ENCODE measurements around the gene SPATA31D3.
"Not testable (repeated sequence)": the region's sequence is repeated elsewhere in the genome, so short reads cannot be mapped to it uniquely, and the experiment has no call there.

Gene SPATA31D3

DNA sequence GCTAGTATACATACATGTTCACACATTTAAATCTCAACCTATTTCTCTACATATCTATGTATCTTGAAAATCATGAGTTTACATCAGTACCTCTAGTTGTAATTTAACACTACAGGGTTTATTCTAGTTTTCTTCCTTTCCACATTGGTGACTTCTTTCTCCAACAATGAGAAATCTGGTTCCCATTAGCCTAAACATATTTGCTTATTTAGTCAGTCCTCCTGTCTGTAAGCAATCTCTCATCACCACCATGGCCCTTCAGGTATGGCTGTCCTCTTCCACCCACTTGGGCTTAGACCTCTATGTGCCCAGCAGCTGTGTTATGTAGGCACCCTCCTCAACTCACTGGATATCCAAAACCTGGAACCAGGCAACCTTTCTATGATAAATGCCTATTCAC, 37.3 kb downstream of the SPATA31D3 start:
- no peak for DNase-seq

DNA sequence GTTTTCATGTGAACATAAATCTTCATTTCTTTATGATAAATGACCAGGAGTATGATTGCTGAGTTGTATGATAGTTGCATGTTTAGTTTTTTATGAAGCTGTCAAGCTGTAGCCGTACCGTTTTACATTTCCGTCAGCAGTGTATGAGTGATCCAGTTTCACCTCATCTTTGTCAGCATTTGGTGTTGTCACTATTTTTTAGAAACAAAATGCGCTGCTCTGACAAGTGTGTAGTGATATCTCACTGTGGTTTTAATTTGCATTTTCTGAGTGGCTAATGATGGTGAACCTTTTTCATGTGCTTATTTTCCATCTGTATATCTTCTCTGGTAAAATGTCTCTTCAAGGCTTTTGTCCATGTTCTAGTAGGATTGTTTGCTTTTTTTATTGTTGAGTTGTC, 38.6 kb downstream of the SPATA31D3 start:
- no peak for DNase-seq

DNA sequence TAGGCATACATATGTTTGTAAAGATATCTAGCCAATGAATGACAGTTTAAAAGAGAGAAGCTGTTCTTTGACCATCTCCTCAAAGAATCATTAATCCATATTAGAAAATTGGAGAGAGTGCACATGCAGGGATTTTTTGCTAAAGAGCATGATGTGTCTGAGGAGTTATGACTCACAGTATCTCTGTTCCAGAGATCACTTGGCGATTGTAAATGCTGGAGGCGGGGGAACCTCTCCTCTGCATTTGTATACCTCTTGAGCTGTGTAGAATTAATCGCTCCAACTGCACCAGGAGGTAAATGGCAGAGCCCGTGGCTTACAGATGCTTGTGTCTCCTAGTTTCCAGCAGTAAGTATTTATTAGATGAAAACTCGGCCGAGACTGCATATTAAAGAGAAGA, 41.6 kb downstream of the SPATA31D3 start:
- DNase-seq, result no peak

DNA sequence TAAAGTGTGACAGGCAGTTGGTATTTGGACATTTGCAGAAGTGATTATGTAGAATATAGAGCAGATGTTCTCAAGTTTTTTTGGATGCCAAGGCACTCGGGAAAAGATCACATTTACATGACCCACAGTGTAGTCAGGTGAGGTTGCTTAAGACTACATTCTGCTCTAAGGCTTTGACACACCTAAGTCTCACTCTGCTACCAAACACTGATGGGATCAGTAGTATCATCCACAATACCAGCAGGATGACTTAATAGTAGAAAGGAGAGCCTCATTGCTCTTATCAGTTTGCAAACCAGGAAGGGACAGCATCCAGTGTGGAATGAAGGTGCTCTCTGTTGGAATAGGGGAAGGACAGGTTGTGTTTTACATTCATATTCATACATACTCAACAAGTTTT, 42.8 kb downstream of the SPATA31D3 start:
- no peak for DNase-seq

DNA sequence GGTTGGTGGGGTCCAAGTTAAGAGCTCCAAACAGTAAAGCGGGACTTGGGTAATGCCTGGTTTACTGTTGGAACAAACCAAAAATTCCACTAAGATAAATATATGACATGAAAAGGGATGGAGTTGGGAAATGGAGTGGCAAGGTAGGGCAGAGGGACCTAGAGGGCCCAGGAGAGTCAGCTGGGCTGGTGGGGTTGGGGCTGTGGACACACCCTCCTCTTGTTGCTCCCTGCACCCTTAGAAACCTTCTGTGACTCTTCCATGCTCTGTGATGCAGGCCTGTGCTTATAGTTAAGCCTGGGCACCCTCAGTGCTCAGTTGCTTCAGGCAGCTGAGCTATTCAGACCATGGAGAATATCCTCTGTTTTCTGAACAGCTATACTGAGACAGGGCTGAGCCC, 45.2 kb downstream of the SPATA31D3 start, which contains the start of gene SPATA31D1:
SPATA31D1 (plus strand) TSS at position 301 of the 400 bp plus-strand sequence; CDS start at position 348, 47 bp downstream.
- not testable (repeated sequence) for DNase-seq

DNA sequence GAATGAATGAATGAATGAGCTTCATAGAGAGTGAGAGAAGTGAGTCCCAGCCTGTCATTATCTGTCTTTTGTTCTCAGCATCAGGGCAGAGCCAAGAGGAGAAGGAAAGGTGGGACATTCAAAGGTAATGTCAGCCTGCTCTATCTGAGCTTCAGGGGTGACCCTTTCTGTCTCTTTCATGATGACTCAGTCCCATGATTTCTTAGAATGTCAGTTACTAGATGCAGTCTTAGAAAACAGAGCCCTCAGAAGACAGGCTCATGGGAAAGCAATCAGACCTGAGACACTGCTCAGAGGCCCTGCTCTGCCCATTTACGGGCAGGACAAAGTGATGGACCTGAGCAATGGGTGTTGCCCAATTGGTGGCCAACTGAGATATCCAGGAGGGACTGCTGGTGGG, 46.4 kb downstream of the SPATA31D3 start:
- no peak for DNase-seq

DNA sequence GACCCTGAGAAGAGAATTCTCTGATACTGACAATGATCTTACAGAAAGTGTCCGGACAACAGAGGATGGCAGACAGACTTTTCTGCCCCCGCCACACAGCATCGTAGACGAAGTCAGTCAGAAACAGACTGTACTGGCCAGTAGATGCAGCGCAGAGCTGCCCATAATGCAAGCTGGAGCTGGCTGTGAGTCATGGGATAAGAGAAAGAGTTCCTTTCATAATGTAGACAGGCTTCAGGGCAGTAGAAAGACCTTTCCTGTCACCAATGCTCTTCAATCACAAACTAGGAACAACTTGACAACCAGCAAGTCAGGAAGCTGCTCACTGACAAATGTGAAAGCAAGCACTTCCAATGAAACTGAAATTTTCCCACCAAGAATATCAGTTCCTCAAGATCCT, 50.4 kb downstream of the SPATA31D3 start:
- no peak for DNase-seq
